HG02981 (cell line): Measurements from ENCODE around the gene VANGL1.
"Not testable (repeated sequence)": the region's sequence is repeated elsewhere in the genome, so short reads cannot be mapped to it uniquely, and the experiment has no call there.

Source experiments
- ATAC-seq: cut with Tn5 transposase; IDR thresholded peaks from one replicate; pipeline ENCODE4 v1.9.1; 2021; ENCODE audit warnings: mild to moderate bottlenecking, moderate library complexity; ENCODE audit not compliant: unreplicated experiment

The VANGL1 gene

DNA sequence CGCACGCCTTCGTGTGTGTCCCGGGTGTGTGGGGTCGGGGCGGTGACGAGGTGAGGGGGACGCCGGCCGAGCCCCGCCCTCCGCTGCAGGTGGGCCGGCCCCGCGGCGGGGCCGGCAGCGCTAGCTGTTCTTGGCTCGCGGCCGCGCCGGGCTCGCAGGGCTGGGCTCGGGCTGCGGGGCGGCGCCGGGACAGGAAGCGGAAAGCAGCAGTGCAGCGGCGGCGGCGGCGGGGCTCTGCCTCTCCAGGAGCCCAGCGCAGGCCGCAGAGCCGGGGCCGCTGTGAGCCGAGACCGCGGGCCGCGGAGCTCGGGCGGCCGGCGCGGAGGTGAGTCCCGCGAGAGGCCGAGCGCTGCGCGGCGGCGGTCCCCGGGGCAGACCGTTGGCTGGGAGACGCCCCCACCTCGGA, at the start of gene VANGL1:
VANGL1 (plus strand) TSS at position 209 of the 406 bp plus-strand sequence. CDS start 9,444 bp downstream, outside the sequence.
- ATAC-seq, result peak; percentile 51

DNA sequence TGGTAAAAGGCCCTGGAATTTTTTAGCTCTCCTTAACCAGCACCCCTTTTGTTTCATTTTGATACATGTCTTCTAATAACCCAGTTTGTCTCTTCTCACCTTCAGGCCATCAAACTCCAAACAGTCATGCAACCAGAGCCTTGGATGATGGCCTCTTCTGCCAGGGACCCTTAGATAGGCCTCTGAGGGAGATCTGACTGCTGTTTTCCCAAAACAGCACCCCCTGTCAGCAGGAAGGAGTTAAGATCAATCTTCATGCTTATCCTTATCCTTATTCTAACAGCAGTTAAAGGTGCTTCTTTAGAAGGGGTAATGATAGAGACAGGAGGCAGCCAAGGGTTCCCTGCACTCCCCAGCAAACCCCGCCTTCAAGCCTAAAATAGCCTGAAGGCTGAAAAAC, 49.5 kb upstream of the VANGL1 start:
- no peak for ATAC-seq

DNA sequence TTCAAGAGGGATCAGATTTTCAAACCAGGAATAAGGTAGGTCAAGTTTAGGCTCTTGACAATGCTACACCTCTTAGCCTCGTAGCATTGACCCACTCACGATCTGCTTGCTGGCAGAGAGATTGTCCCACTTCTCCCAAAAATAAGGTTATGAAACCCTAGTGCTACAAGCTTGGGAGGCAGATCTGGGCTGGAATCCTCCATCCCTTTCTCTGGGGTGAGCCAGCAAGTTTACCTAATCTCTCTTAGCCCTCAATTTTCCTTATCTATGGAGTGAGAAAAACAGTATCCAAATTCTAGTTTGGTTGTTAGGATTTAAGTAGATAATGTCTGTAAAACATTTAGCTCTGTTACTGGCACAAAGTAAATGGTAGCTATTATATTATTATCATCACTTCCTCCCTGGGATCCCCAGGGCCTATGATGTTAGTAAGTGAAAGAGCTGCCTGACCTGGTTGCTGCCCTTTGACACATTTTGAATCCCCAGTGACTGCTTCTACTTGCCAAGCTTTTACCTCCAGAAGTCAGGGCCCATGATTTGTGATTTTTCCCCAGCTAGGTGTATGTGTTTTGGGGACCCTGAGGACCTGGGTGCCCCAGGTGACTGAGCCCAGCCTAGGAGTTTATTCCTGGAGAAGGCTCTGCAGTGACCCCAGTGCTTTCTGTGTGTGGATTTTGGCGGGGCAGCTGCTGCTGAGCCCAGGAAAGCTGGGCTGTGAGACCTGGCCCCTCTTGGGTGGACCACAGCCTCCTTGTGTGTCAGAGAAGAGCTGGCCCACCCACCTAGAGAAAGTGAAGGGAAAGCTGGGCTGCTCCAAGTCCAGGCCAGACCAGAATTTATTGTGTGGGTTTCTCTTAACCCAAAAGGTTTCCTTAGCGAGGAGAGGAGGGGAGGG, 48.2 kb upstream of the VANGL1 start:
- no peak for ATAC-seq

DNA sequence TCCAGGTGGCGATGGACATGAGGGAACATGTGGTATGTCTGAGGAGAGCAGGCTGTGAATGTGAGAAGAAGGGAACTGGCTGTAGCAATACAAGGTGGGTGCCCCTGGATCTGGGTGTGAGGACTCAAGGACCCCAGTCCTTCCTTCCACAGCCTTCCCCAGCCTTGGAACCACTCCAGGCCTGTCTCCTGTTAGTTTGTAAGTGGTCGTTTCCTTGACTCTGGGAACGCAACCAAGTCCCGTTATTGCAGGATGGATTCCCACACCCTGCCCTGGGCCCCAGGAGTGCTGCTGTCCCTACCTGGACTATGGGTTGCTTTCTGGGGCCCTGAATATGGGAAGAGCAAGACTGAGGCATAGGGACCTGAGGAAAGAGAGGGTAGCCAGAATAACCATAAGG, 47.2 kb upstream of the VANGL1 start:
- no peak for ATAC-seq

DNA sequence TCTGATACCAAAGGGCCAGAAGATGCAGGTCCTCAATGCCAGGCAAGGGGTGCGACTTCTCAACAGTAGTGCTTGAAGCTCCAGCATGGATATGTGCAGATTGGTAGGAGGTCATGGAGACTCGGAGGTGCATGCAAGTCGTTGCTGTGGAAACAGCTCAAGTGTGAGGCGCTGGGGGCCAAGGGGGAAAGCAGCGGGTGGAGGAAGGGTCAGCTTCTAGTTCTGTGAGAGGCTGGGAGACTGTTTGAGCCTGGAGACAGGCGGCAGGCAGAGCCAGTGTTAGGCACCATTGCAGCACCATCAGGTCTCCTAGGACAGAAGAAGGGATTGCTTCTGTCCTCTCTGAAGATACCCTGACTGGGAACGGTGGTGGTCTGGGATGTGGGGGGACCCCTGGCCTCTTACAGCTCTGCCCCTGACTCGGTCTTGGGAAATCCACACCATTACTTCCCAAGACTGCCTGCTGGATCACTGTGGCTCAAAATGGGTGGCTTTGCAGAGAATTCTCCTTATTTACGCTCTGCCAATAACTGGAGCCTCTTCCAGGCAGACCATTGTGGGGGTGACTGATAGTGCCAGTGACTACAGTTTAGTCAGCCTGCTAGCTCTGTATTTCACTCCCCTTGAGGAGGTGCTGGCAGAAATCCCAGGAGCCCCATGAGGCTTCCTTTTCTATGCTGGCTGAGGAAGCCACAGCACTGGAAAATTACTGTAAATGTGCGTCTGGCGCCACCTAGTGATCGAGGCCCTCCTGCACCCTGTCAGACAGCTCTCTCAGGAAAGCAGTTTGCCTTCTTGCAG, 46.3 kb upstream of the VANGL1 start:
- no peak for ATAC-seq

DNA sequence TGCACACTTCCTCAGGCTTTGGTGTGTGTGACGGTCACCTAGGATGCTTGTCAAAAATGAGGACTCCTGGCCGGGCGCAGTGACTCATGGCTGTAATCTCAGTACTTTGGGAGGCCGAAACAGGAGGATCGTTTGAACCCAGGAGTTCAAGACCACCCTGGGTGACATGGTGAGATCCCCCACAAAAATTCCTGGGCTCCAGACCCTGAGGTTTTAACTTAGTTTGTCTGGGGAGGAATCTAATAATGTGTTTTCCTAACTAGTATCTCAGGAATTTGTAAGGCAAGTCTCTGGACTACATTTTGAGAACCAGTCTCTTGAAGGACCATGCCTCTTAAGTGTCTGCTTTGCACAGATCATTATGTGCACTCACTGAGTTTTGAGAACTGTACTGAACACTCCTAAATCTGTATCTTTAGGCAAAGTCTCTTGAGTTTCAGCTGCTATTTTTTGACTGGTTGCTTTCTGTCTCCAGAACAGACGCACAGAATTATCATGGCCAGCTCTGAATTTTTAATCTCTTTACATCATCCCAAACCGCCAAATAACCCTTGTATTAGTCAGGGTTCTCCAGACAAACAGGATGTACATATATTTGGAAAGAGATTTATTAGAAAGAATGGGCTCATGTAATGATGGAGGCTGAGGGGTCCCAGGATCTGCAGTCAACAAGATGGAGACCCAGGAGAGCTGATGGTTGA, 45.5 kb upstream of the VANGL1 start:
- no peak for ATAC-seq

DNA sequence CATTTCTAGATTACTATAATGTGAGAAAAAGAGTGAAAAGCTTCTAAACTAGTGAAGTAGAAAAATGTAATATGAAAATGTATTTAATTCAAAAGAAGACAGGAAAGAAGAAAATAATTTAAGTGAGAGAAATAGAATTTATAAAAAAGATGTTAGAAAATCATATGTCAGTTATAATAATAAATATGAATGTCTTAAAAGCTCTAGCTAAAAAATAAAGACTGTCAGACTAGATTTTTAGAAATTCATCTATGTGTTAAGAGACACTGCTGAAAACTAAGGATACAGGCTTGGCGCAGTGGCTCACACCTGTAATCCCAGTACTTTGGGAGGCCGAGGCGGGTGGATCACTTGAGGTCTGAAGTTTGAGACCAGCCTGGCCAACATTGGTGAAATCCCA, 37.3 kb upstream of the VANGL1 start:
- ATAC-seq, result no peak

DNA sequence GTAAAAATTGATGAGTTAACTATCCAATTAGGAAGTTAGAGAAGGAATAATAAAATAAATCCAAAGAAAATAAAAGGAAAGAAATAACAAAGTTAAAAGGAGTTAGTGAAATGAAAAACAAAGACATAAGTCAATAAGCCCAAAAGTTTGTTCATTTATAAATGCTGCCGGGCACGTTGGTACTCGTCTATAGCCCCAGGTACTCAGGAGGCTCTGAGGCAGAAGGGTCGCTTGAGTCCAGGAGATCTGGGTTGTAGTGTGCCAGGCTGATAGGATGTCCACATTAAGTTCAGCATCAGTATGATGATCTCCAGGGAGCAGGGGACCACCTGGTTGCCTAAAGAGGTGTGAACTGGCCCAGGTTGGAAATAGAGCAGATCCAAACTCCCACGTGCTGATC, 35.5 kb upstream of the VANGL1 start:
- ATAC-seq, result no peak

DNA sequence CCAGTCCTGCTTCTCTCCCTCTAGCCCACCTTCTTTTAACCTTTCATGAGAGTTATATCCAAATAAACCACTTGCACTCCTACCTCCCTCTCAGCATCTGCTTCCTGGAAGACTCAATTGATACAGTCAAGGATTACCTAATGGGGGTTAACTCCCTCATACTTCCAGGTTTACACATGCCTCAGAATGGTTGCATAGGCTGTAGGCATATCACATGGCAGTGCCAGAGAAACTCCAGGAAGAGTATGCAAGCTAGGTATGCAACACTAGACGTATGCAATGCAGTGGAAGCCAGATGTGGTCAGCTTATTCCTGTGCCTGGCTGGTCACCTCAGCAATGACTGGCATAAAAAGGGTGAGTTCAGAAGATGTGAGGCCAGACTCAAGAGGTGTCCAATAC, 32.7 kb upstream of the VANGL1 start:
- ATAC-seq, result no peak

DNA sequence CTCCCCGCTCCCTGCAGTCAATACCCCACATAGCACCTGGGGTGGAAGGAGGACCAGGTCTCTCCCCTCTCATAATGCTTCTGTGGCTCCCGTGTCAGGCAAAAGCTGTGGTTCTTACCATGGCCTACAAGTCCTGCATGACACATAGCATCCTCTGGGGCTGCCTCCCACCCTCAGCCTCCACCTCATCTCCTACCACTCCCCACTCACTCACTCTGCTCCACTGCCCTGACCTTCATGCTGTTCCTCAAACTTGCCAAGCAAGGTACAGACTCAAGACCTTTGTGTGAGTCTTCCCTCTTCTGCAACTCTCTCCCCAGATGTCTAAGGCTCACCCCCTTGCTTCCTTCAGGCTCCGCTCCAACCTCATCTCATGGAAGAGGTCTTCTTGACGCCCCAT, 28.0 kb upstream of the VANGL1 start:
- no peak for ATAC-seq

DNA sequence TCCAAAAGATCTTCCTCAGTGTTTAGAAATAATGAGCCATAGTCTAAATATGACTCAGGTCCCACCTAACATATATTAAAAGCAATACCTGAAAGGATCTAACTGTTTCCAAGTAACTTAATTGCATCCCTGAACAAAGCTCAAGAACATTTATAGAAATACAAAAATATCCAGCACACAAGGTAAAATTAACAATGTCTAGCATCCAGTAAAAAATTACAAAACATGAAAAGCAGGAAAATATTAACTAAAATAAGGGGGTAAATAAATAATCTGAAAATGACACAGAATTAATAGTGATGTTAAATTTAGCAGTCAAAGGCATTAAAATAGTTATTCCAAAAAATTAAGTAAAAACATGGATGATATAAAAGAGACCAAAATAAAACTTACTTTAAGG, 21.3 kb upstream of the VANGL1 start:
- ATAC-seq, result no peak

DNA sequence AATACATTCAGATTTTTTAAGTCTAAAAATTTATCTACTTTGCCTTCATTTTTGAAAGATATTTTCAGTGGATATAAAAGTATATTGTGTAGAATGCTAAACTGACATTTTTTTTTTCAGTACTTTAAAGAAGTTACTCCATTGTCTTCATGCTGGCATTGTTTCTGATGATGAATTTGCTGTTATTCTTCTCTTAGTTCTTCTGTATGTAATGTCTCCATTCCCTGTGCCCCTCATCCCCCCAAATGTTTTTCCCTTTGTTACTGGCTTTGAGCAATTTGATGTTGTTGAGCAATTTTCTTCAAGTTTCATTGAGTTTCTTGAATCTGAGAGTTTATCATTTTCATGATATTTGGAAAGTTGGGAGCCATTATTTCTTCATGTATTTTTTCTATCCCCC, 20.8 kb upstream of the VANGL1 start:
- no peak for ATAC-seq

DNA sequence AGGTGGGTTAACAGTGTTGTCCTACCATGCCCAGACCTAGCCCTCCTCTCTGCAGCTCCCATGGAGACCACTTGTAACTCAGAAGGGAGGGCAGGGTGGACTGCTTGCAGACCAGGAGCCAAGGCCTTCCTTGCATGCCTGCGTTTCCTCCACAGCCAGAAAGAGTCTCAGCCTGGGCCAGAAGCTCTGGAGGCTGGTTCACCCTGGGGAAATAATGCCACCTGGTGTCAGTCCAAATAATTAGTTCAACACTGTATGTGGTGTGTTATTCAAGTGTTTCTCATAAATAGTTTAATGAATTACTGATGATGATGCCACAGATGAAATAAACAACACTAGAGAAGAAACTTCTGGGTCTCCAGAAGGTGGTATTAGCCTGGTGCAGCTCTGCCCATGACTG, 16.9 kb upstream of the VANGL1 start:
- no peak for ATAC-seq

DNA sequence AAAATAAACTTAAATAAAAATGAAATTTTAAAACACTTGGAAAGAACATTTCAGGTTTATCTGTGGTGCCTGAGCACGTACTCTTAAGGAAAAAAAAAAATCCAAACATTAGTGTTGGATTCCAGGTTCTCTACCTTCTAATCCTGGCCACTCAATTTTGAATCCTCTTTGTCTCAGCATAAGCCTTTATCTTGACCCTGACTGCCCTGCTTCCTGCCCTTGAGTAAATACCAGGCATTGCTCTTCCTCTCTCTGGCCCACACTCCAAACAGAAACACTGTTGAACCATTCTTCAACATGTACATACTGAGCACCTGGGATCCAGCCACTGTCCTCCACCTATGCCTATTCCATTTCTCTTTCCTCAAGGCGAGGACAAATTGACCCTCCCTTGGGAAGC, 11.4 kb upstream of the VANGL1 start:
- ATAC-seq, result no peak

DNA sequence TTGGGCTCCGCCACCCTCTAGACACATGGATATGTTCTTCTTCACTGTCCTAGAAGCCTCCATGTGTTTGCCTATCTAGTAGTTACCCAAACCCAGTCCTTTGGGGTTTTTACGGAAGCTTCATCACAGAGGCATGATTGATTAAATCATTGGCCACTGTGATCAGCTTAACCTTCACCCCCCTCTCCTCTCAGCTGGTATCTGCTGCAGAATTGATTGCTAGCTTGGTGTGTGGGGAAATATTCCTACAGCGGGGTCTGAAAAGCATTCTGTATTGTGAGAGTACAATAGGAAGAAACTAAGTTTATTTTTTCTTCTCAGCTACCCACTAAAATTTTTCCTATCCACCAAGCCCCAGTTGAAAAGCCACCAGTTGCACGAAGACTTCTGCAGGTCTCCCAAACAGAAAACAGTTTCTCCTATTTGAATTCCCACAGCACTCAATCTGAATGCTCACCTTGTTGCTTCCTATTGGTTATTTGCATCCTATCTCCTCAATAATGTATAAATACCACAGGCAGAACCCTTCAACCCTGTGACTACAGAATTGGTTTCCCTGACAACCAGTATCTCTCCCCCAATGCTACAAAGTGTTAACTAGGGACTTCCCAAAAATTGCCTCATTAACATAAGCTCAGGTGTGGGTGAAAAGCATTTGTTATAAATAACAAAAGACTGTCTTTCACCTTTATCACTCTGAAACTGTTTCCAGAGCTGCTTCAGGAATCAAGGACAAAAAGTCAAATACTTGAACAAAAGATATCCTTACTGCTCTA, 9.3 kb upstream of the VANGL1 start:
- ATAC-seq, result no peak

DNA sequence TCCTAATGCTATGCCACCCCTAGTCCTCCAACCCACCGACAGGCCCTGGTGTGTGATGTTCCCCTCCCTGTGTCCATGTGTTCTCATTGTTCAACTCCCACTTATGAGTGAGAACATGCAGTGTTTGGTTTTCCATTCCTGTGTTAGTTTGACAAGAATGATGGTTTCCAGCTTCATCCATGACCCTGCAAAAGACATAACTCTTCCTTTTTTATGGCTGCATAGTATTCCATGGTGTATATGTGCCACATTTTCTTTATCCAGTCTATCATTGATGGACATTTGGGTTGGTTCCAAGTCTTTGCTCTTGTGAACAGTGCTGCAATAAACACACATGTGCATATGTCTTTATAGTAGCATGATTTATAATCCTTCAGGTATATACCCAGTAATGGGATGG, 8.2 kb upstream of the VANGL1 start:
- not testable (repeated sequence) for ATAC-seq

DNA sequence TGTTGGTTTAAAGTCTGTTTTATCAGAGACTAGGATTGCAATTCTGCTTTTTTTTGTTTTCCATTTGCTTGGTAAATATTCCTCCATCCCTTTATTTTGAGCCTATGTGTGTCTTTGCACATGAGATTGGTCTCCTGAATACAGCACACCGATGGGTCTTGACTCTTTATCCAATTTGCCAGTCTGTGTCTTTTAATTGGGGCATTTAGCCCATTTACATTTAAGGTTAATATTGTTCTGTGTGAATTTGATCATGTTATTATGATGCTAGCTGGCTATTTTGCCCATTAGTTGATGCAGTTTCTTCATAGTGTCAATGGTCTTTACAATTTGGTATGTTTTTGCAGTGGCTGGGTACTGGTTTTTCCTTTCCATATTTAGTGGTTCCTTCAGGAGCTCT, 4.5 kb upstream of the VANGL1 start:
- ATAC-seq, result not testable (repeated sequence)

DNA sequence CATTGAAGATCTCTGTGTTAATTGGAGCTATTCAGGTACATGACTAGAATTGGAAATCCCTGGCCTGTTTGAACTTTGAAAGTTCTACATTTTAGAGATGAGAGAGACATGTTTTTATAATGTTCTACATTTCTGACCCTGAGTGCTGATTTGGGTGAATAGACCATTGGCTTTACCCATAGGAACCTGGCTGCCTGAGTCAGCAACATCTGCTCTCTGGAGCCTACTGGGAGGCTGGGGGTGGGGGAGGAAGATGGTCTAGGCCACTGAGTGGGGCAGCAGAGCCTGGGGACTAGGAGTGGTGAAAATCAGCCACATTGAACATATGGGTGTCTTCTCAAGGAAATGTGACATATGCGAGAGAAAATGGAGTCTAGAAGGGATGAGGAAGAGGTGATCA, 1.4 kb upstream of the VANGL1 start:
- ATAC-seq, result no peak

DNA sequence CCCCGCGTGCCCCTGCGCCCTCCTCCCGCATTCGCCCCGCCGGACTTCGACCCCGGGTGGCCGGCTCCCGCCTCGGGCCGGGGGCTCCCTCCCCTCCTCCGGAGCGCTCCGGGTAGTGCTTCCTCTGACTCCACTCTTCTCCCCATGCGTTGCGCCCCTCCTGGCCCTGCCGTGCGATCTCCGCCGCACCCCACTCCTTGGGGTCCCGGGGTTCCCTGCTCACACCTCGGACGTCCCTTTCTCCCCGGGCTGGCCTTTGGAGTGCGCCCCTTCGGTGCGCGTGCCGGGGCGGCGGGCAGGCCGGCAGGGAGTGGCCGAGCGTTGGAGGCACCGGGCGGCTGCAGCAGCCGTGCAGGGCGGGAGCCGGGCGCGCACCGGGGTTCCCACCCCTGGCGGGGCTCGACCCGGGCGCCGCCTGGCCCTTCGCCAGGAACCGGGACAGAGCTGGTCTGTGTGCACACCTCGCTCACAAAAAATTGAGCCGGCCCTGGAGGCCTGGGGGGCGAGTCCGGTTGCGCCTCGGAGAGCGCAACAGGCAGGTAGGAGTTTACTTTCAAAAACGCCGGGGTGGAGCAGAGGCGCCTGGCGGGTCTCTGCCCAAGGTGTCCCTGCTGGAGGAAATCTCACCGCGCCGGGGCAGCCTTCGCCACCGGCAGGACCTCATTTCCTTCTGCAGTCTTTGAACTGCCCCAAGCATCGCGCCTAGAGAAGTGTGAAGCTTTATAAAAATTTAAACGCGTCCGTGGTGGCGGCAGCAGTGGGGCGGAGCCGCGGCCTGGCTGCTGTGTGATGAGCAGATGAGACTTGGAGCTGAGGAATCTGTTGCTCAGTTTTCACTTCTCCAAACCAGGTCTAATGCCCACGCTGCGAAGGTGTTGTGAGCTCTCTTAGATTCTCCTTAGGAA, 650 bp downstream of the VANGL1 start:
- peak; percentile 63 for ATAC-seq

DNA sequence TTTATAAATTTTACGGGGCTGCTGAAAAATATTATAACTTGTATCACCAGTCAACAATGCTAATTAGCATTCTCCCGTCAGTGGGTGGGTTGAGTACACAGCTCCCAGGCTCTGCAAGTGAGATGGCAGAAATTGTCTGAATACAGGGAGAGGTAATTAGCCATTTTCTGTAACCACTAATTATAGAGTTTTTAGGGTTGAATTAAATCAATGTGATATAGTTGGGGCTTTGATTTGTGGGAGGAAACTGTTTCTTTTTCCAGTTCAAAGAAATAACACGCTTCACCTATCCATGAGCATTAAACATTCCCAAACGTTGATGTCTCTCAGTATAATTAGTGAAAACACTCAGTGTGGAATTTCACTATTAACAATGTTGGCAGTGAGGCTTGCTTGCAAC, 1.5 kb downstream of the VANGL1 start:
- ATAC-seq, result no peak
